ENCODE measurements around the gene SOCS7. TPM values are rescaled to one million over a fixed set of nuclear protein-coding genes. Genes with fewer than 3 reads are reported as not detected.

SOCS7 gene
- total RNA-seq, 1 experiment from 2014 or later: 83.6 TPM

DNA sequence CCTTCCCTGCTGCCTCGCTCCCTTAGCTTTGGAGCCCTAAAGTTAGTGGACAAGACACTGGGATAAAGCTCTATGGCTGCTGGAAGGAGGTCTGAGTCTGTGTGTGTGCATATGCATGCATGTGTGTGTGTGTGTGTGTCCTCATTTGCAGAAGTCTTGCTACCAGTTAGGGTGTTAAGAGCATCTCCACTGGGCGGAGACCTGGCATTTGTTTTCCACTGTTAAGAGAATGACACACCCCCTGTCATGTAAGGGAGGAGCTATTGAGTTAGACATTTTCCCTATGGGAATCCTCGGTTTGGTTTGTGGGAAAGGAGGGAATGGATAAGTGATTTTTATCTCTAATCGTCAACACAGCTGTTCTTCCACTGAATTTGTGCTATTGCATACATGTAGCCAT is 51.8 kb downstream of the SOCS7 start:
- no peaks in the 10 kb centered on the region for H3K27me3 Mint-ChIP-seq (ENCODE audit: unreplicated experiment)
- no peak overlapping the region for H3K27ac Mint-ChIP-seq (ENCODE audit: unreplicated experiment)
- H3K36me3 Mint-ChIP-seq (ENCODE audit: insufficient read depth, unreplicated experiment): peaks cover 18% of the 10 kb centered on the region
- intact Hi-C loops (cut with micrococcal nuclease; ENCODE audit: unreplicated experiment): no loop called here
- no peaks in the 10 kb centered on the region for H3K9me3 Mint-ChIP-seq (ENCODE audit: low read depth, unreplicated experiment)
- no peak for TF ChIP-seq CTCF (IDR thresholded peaks at IDR 0.05; ENCODE audit: unreplicated experiment)
- H3K4me3 Mint-ChIP-seq (ENCODE audit: low read depth, unreplicated experiment): no peak overlapping the region
- CTCF ChIA-PET: interaction anchor here (0.5 to 3.4 kb wide), 9 partner anchors 9 to 1078 kb away, joined by 3 to 14 read pairs (median 3); partner anchors contain the start of gene SOCS7
- BruUV-seq (replicated peaks): no TSS peak
- no peaks in the 10 kb centered on the region for H3K4me1 Mint-ChIP-seq (ENCODE audit: low read depth, unreplicated experiment)
- DNase-seq: no peak

DNA sequence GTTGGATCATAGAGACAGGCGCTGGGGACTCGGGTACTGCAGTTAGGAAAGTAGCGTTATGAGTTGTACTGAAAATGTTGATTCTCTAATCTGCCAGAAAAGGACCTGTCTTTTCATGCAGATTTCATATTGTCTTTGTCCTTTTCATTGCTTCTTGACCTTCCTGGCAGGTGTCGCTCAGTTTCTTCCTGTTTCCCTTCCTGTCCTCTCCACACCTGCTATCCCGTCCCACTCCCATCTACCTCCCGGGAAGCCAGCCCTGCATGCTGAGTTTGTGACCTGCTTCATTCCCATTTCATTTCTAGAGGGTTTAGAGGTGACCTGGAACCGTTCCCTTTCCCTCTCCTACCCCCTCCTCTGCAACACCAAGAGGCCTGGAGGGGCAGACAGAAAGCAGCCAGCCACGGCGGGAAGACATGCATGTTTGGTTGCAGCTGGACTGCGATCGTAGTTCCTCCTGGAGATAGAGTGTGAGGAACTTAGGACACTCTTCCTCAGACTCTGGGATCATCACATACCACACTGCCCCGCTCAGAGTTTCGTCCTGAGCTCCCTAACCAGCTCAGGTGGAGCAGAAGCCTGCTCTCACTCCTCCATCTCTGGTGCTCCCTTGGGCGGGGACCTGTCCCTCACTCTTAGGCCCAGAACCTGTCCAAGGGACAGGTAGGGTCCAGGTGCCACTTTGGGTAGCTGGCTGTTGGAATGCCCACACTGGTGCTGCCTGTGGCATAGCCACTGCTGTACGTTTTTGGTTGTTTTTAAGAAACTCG is 52.7 kb downstream of the SOCS7 start:
- Mint-ChIP-seq H3K9me3 (ENCODE audit: low read depth, unreplicated experiment) (no peaks in the 10 kb centered on the region), H3K36me3 (ENCODE audit: insufficient read depth, unreplicated experiment) (peaks cover 12% of the 10 kb centered on the region), H3K27ac (ENCODE audit: unreplicated experiment) (no peak overlapping the region), H3K4me3 (ENCODE audit: low read depth, unreplicated experiment) (no peak overlapping the region), H3K4me1 (ENCODE audit: low read depth, unreplicated experiment) (no peaks in the 10 kb centered on the region), H3K27me3 (ENCODE audit: unreplicated experiment) (no peaks in the 10 kb centered on the region)
- CTCF ChIA-PET: interaction anchor here (0.6 to 3.4 kb wide), 8 partner anchors 10 to 1106 kb away, joined by 3 to 14 read pairs (median 4); partner anchors contain the start of gene SOCS7
- no peak for DNase-seq
- TF ChIP-seq CTCF (IDR thresholded peaks at IDR 0.05; ENCODE audit: unreplicated experiment): no peak
- BruUV-seq (replicated peaks): no TSS peak
- intact Hi-C loops (cut with micrococcal nuclease; ENCODE audit: unreplicated experiment): no loop called here

DNA sequence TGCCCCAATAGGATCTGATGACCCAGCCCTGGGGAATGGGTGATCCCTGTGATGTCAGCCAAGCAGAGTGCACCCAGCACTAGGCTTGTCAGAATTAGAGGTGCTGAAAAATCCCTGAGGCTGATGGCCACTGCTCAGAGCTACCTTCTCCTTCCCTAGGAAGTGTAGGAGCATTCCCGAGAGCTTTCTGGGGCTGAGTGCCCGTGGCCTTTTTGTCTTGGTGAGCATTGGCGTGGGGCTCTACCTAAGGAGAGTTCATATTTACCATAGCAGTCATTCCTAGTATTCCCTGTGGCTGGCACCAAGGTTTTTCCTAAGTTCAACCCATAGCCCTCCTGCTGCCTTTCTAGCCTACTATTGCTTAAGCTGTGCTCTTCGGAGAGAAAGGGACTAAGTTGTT is 54.0 kb downstream of the SOCS7 start:
- no peaks in the 10 kb centered on the region for H3K4me1 Mint-ChIP-seq (ENCODE audit: low read depth, unreplicated experiment)
- CTCF ChIA-PET: interaction anchor here (3.4 kb wide), 1 partner anchor 8 kb away, joined by 14 read pairs; no protein-coding TSS in a partner anchor
- H3K4me3 Mint-ChIP-seq (ENCODE audit: low read depth, unreplicated experiment): no peak overlapping the region
- no peak overlapping the region for H3K27ac Mint-ChIP-seq (ENCODE audit: unreplicated experiment)
- peaks cover 11% of the 10 kb centered on the region for H3K27me3 Mint-ChIP-seq (ENCODE audit: unreplicated experiment)
- H3K9me3 Mint-ChIP-seq (ENCODE audit: low read depth, unreplicated experiment): no peaks in the 10 kb centered on the region
- intact Hi-C loops (cut with micrococcal nuclease; ENCODE audit: unreplicated experiment): no loop called here
- no TSS peak for BruUV-seq (replicated peaks)
- no peak for TF ChIP-seq CTCF (IDR thresholded peaks at IDR 0.05; ENCODE audit: unreplicated experiment)
- no peak for DNase-seq
- H3K36me3 Mint-ChIP-seq (ENCODE audit: insufficient read depth, unreplicated experiment): peaks cover 12% of the 10 kb centered on the region

DNA sequence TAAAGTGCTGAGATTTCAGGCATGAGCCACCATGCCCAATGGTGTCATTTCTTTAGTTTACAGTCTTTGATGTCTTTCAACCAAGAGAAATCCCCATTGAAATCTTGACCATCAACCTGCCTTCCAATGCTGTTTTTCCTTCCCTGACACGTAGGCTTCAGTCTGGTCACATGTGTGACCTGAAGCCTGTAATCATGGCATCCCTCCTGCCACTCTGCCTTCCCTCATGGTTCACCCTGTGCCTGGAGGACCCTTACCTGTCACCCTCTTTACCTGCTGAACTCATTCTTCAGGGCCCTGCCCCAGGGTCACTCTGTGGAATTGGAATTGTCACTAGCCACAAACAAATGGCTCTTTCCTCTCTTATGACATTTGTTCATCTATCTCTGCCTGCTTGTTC is 58.6 kb downstream of the SOCS7 start:
- TF ChIP-seq CTCF (IDR thresholded peaks at IDR 0.05; ENCODE audit: unreplicated experiment): no peak
- CTCF ChIA-PET: interaction anchor here (8.4 kb wide), 1 partner anchor 59 kb away, joined by 434 read pairs; the partner anchor contains the start of gene SOCS7
- DNase-seq: no peak
- intact Hi-C loops (cut with micrococcal nuclease; ENCODE audit: unreplicated experiment): no loop called here
- Mint-ChIP-seq H3K36me3 (ENCODE audit: insufficient read depth, unreplicated experiment) (peaks cover 8% of the 10 kb centered on the region), H3K27me3 (ENCODE audit: unreplicated experiment) (peaks cover 29% of the 10 kb centered on the region), H3K27ac (ENCODE audit: unreplicated experiment) (no peak overlapping the region), H3K4me1 (ENCODE audit: low read depth, unreplicated experiment) (peaks cover 4% of the 10 kb centered on the region), H3K4me3 (ENCODE audit: low read depth, unreplicated experiment) (no peak overlapping the region), H3K9me3 (ENCODE audit: low read depth, unreplicated experiment) (no peaks in the 10 kb centered on the region)
- BruUV-seq (replicated peaks): no TSS peak

Data from Calu3 (cell line).